Lung (tissue), 12 donors: Measurements from ENCODE around the gene SLMAP. TPM values are rescaled to one million over a fixed set of nuclear protein-coding genes. Genes with fewer than 3 reads are reported as not detected.

ENCODE experiments used
- ATAC-seq: fragments of 200-7000 bp; cut with Tn5 transposase; one replicate; pipeline ENCODE4 v1.9.1; 2020; ENCODE audit warnings: moderate number of reproducible peaks; ENCODE audit not compliant: insufficient read depth, low FRiP score
- DNase-seq, 3 donors: peaks; one replicate each; pipeline ENCODE4 v3.0.0-alpha.2; 2013 to 2017
- H3K27ac ChIP-seq, 2 donors: one replicate each; pipeline ENCODE4 v1.5.1; 2013; ENCODE audit warnings: mild to moderate bottlenecking in 2 of 2, moderate library complexity in 2 of 2, control low read depth in 1 of 2, inconsistent platforms in 1 of 2, low read depth in 1 of 2, low read length in 1 of 2
- H3K27me3 ChIP-seq, 3 donors: one replicate each; pipeline ENCODE4 v1.5.1; 2013; ENCODE audit warnings: low read length in 2 of 3; ENCODE audit not compliant: control insufficient read depth in 3 of 3, insufficient read depth in 3 of 3
- H3K36me3 ChIP-seq, 4 donors: one replicate each; pipeline ENCODE4 v1.5.1; 2013; ENCODE audit warnings: low read length in 4 of 4, mild to moderate bottlenecking in 1 of 4, moderate library complexity in 1 of 4; ENCODE audit not compliant: control insufficient read depth in 4 of 4, insufficient read depth in 4 of 4
- H3K4me1 ChIP-seq, 5 donors: one replicate each; pipeline ENCODE4 v1.5.1; 2013; ENCODE audit warnings: low read length in 5 of 5, mild to moderate bottlenecking in 2 of 5, moderate library complexity in 1 of 5; ENCODE audit not compliant: control insufficient read depth in 5 of 5, insufficient read depth in 5 of 5
- H3K4me3 ChIP-seq: one replicate; pipeline ENCODE4 v1.5.1; 2013; ENCODE audit warnings: mild to moderate bottlenecking, control low read depth, moderate library complexity
- H3K9ac ChIP-seq, 2 donors: one replicate each; pipeline ENCODE4 v1.5.1; 2013; ENCODE audit warnings: low read length in 2 of 2, control low read depth in 1 of 2; ENCODE audit not compliant: insufficient read depth in 1 of 2
- H3K9me3 ChIP-seq, 4 donors: one replicate each; pipeline ENCODE4 v1.5.1; 2013; ENCODE audit warnings: low read length in 3 of 4, mild to moderate bottlenecking in 1 of 4, moderate library complexity in 1 of 4; ENCODE audit not compliant: control insufficient read depth in 4 of 4, insufficient read depth in 3 of 4
- WGBS, 2 donors: extraction: QIAGEN DNeasy Blood & Tissue Kit; methylation state at CpG; one replicate each; pipeline ENCODE4 v1.1.7; 2013; 5-methylcytosine and 5-hydroxymethylcytosine counted together
- polyA plus RNA-seq, 2 donors: library from polyadenylated mRNA; stranded (reverse); fragments of 200-250 nt; gene quantifications; one replicate each; pipeline ENCODE4 v1.2.1, GENCODE V29; 2013
- total RNA-seq, 2 donors: library from RNA; depleted of rRNA in 1 of 2; stranded (reverse); fragments of >200 nt in 1 of 2; gene quantifications; one replicate each; pipeline ENCODE4 v1.2.1, GENCODE V29; 2014 to 2021
- TF ChIP-seq, protein P1 (sequence below): IDR thresholded peaks from 2 replicates; pipeline ENCODE4 v1.5.1; 2012; ENCODE audit warnings: mild to moderate bottlenecking; ENCODE audit errors: control extremely low read depth, extremely low read depth
- donor health status: control.
- donor health status: control.
- donor health status: Bipolar disorder and iron deficiency.
- donor health status: healthy.
- donor health status: DM: yes; HTN: yes; CAD: no.

The SLMAP gene
- total and polyA plus RNA-seq, 4 donors: 11.4 to 118 (median 47.2) TPM

DNA sequence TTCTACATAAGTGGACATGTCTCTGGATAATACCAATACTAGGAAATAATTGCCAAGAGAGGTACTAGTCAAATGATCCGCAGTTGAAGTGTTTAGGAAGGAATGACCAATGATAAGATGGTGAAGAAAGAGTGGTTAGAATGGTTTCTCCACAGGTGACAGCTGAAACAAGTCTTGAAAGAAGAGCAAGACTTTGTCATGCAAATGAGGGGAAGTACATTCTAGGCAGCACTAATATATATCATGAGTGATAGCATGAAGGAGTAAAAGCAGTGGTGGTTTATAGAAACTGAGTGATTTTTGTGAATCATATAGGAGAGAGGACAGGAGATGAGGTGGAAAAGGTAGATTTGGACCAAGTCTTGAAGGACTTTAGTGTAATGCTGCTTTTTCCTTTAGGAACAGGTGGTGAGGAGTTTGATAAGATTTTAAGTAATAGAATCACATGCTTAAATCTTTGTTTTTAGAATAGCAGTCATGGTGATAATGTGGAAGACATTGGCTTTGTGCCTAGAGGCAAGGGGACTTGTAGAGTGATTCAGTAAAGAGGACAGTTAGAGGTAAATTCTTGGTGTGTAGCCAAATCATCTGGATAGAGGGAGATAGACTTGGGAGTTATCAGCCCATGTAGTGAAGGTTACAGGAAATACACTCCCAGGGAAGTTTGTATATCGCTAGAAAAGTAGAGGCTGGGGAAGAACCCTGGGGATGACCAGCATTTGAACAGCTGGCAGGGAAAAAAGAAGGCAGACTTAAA lies 31.9 kb downstream of the SLMAP start:
- no peak overlapping the region for H3K4me3 ChIP-seq
- no peaks in the 10 kb centered on the region for H3K27me3 ChIP-seq
- no peak for DNase-seq
- TF ChIP-seq, protein P1, sequence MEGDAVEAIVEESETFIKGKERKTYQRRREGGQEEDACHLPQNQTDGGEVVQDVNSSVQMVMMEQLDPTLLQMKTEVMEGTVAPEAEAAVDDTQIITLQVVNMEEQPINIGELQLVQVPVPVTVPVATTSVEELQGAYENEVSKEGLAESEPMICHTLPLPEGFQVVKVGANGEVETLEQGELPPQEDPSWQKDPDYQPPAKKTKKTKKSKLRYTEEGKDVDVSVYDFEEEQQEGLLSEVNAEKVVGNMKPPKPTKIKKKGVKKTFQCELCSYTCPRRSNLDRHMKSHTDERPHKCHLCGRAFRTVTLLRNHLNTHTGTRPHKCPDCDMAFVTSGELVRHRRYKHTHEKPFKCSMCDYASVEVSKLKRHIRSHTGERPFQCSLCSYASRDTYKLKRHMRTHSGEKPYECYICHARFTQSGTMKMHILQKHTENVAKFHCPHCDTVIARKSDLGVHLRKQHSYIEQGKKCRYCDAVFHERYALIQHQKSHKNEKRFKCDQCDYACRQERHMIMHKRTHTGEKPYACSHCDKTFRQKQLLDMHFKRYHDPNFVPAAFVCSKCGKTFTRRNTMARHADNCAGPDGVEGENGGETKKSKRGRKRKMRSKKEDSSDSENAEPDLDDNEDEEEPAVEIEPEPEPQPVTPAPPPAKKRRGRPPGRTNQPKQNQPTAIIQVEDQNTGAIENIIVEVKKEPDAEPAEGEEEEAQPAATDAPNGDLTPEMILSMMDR: no peak
- no peak overlapping the region for H3K27ac ChIP-seq
- WGBS, 2 donors: 69 to 73% methylated on average over 2 of the region's 2 CpGs
- H3K36me3 ChIP-seq: no peaks in the 10 kb centered on the region
- no peaks in the 10 kb centered on the region for H3K9me3 ChIP-seq
- H3K9ac ChIP-seq: no peak overlapping the region
- peaks cover 0 to 20% (median 0%) of the 10 kb centered on the region in 5 donors for H3K4me1 ChIP-seq
- no peak for ATAC-seq

DNA sequence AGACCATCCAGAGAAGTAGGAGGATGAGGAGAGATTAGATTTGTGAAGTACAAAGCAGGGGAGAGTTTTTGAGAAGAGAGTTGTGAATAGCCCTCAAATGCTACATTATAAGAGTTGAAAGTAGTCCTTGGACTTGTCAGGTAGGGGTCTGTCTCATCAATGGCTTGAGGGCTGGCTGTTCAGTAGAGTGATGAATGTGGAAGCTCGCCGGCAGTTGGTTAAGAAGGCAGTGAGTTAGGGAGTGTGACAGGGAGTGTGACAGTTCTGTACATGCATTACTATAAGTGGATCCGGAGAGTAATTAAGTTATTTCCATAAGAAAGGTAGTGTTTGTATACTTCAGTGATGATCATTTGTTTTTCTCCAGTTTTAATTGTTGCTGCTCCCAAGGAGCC lies 32.5 kb downstream of the SLMAP start:
- ATAC-seq: no peak
- 92 to 98% methylated on average over 3 of the region's 3 CpGs for WGBS, 2 donors
- Histone ChIP-seq H3K9ac (no peak overlapping the region), H3K36me3 (no peaks in the 10 kb centered on the region), H3K4me3 (no peak overlapping the region), H3K27ac (no peak overlapping the region), H3K9me3 (no peaks in the 10 kb centered on the region), H3K4me1 (peaks cover 0 to 18% (median 0%) of the 10 kb centered on the region in 5 donors), H3K27me3 (no peaks in the 10 kb centered on the region)
- no peak for DNase-seq
- TF ChIP-seq, protein P1: no peak

DNA sequence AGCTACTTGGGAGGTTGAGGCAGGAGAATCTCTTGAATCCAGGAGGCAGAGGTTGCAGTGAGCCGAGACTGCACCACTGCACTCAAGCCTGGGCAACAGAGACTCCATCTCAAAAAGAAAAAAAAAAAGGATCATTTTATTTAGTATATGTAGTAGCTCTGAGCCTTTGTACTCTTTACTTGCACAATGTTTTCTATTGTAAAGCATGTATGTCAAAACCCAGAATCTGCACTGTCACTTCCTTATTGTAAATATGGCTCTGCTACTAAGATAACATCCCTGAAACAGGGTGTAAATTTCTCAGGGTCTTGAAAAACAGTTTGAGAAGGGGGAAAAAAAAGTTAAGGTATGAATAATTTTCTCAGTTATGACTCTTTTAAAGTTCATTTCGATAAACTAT lies 35.1 kb downstream of the SLMAP start:
- Histone ChIP-seq H3K9ac (no peak overlapping the region), H3K27ac (no peak overlapping the region), H3K36me3 (no peaks in the 10 kb centered on the region), H3K4me1 (peaks cover 0 to 13% (median 0%) of the 10 kb centered on the region in 5 donors), H3K9me3 (no peaks in the 10 kb centered on the region), H3K27me3 (no peaks in the 10 kb centered on the region), H3K4me3 (no peak overlapping the region)
- TF ChIP-seq, protein P1: no peak
- no peak for ATAC-seq
- 42 to 70% methylated on average over 2 of the region's 2 CpGs for WGBS, 2 donors
- no peak for DNase-seq
